H9 (cell line): ENCODE measurements around the gene POLH. TPM values are rescaled to one million over a fixed set of nuclear protein-coding genes. Genes with fewer than 3 reads are reported as not detected.

ENCODE experiments used
- DNase-seq: peaks from one replicate; pipeline ENCODE4 v3.0.0-alpha.2; 2017
- H2AFZ ChIP-seq: one replicate; pipeline ENCODE4 v1.6.1; 2013; ENCODE audit warnings: mild to moderate bottlenecking, low read length, control low read depth, moderate library complexity
- H2AK5ac ChIP-seq: 2 replicates; pipeline ENCODE4 v1.6.1; 2013; ENCODE audit warnings: low read length, control low read depth, mixed read lengths; ENCODE audit not compliant: insufficient read length
- H2BK120ac ChIP-seq: one replicate; pipeline ENCODE4 v1.6.1; 2013; ENCODE audit warnings: low read depth, mild to moderate bottlenecking, low read length, control low read depth, inconsistent platforms; ENCODE audit not compliant: poor library complexity, severe bottlenecking
- H2BK12ac ChIP-seq: 2 replicates; pipeline ENCODE4 v1.6.1; 2013; ENCODE audit warnings: low read length, control low read depth, mixed read lengths, low read depth; ENCODE audit not compliant: insufficient read length
- H2BK15ac ChIP-seq: 2 replicates; pipeline ENCODE4 v1.6.1; 2013; ENCODE audit warnings: low read depth, low read length, control low read depth
- H2BK20ac ChIP-seq: one replicate; pipeline ENCODE4 v1.6.1; 2013; ENCODE audit warnings: low read depth, mild to moderate bottlenecking, low read length, control low read depth, inconsistent platforms; ENCODE audit not compliant: poor library complexity, severe bottlenecking
- H2BK5ac ChIP-seq: 2 replicates; pipeline ENCODE4 v1.6.1; 2013; ENCODE audit warnings: low read length, control low read depth, mixed read lengths; ENCODE audit not compliant: insufficient read length
- H3K14ac ChIP-seq: 2 replicates; pipeline ENCODE4 v1.6.1; 2013; ENCODE audit warnings: low read length, control low read depth; ENCODE audit not compliant: insufficient read depth
- H3K18ac ChIP-seq: 2 replicates; pipeline ENCODE4 v1.6.1; 2013; ENCODE audit warnings: low read depth, mild to moderate bottlenecking, mixed read lengths, low read length, control low read depth; ENCODE audit not compliant: insufficient read length
- H3K23ac ChIP-seq: 2 replicates; pipeline ENCODE4 v1.6.1; 2013; ENCODE audit warnings: low read length, control low read depth, mixed read lengths, low read depth; ENCODE audit not compliant: insufficient read length
- H3K23me2 ChIP-seq: 2 replicates; pipeline ENCODE4 v1.6.1; 2013; ENCODE audit warnings: low read depth, mild to moderate bottlenecking, mixed read lengths, low read length, control low read depth; ENCODE audit not compliant: insufficient read length, poor library complexity, severe bottlenecking
- H3K27ac ChIP-seq: 2 replicates; pipeline ENCODE4 v1.5.1; 2013; ENCODE audit warnings: low read length, control low read depth, mixed read lengths, low read depth; ENCODE audit not compliant: insufficient read length
- H3K27me3 ChIP-seq: 2 replicates; pipeline ENCODE4 v1.6.1; 2013; ENCODE audit warnings: low read length, control low read depth, inconsistent platforms; ENCODE audit not compliant: insufficient read depth
- H3K4ac ChIP-seq: 2 replicates; pipeline ENCODE4 v1.6.1; 2013; ENCODE audit warnings: low read depth, mild to moderate bottlenecking, control low read depth, inconsistent platforms, low read length, moderate library complexity
- H3K4me1 ChIP-seq: 2 replicates; pipeline ENCODE4 v1.6.1; 2013; ENCODE audit warnings: low read length, control low read depth, inconsistent platforms; ENCODE audit not compliant: insufficient read depth
- H3K4me2 ChIP-seq: 2 replicates; pipeline ENCODE4 v1.6.1; 2013; ENCODE audit warnings: low read length, control low read depth, mixed read lengths; ENCODE audit not compliant: insufficient read length, insufficient read depth
- H3K56ac ChIP-seq: 2 replicates; pipeline ENCODE4 v1.6.1; 2013; ENCODE audit warnings: low read depth, mild to moderate bottlenecking, mixed read lengths, low read length, control low read depth; ENCODE audit not compliant: insufficient read length
- H3K79me1 ChIP-seq: 2 replicates; pipeline ENCODE4 v1.6.1; 2013; ENCODE audit warnings: low read depth, mild to moderate bottlenecking, moderate library complexity, low read length, control low read depth, inconsistent platforms; ENCODE audit not compliant: insufficient read depth, poor library complexity, severe bottlenecking
- H3K79me2 ChIP-seq: 2 replicates; pipeline ENCODE4 v1.6.1; 2013; ENCODE audit warnings: low read length, control low read depth, inconsistent platforms; ENCODE audit not compliant: insufficient read depth
- H3K9ac ChIP-seq: 2 replicates; pipeline ENCODE4 v1.6.1; 2013; ENCODE audit warnings: low read length, control low read depth, mixed read lengths; ENCODE audit not compliant: insufficient read length; ENCODE audit errors: extremely low read depth
- H3K9me3 ChIP-seq: one replicate; pipeline ENCODE4 v1.6.1; 2013; ENCODE audit warnings: low read depth, low read length, inconsistent platforms; ENCODE audit not compliant: control insufficient read depth
- H3T11ph ChIP-seq: one replicate; pipeline ENCODE4 v1.6.1; 2013; ENCODE audit warnings: mild to moderate bottlenecking, low read length, control low read depth, inconsistent platforms
- H4K20me1 ChIP-seq: one replicate; pipeline ENCODE4 v1.6.1; 2013; ENCODE audit not compliant: control insufficient read depth, insufficient read length, insufficient read depth
- H4K5ac ChIP-seq: 2 replicates; pipeline ENCODE4 v1.6.1; 2013; ENCODE audit warnings: low read depth, mild to moderate bottlenecking, mixed read lengths, low read length, control low read depth; ENCODE audit not compliant: insufficient read length
- H4K8ac ChIP-seq: replicated peaks from 2 replicates; pipeline ENCODE4 v1.6.1; 2013; ENCODE audit warnings: low read length, control low read depth, mixed read lengths, low read depth; ENCODE audit not compliant: insufficient read length
- H4K91ac ChIP-seq: 2 replicates; pipeline ENCODE4 v1.6.1; 2013; ENCODE audit warnings: low read depth, mild to moderate bottlenecking, moderate library complexity, mixed read lengths, low read length, control low read depth; ENCODE audit not compliant: insufficient read length
- H3K27ac Mint-ChIP-seq, 3 experiments: 2 replicates in 2 of 3; 3 replicates in 1 of 3; pipeline ENCODE4 v1.8.0; 2020 to 2021; ENCODE audit warnings: mixed read lengths in 3 of 3, mild to moderate bottlenecking in 1 of 3, moderate library complexity in 1 of 3
- H3K27me3 Mint-ChIP-seq: 2 replicates; pipeline ENCODE4 v1.8.0; 2021; ENCODE audit warnings: low read depth, mild to moderate bottlenecking, moderate library complexity, mixed read lengths
- H3K36me3 Mint-ChIP-seq, 3 experiments: 2 replicates in 2 of 3; 3 replicates in 1 of 3; pipeline ENCODE4 v1.8.0; 2020 to 2021; ENCODE audit warnings: low read depth in 3 of 3, mixed read lengths in 3 of 3; ENCODE audit not compliant: insufficient read depth in 1 of 3
- H3K4me1 Mint-ChIP-seq, 2 experiments: 2 replicates each; pipeline ENCODE4 v1.8.0; 2020; ENCODE audit warnings: mixed read lengths in 2 of 2
- H3K4me3 Mint-ChIP-seq, 2 experiments: 2 replicates in 1 of 2; 3 replicates in 1 of 2; pipeline ENCODE4 v1.8.0; 2020 to 2021; ENCODE audit warnings: mild to moderate bottlenecking in 2 of 2, mixed read lengths in 2 of 2, moderate library complexity in 1 of 2
- H3K9me3 Mint-ChIP-seq, 2 experiments: 2 replicates in 1 of 2; 3 replicates in 1 of 2; pipeline ENCODE4 v1.8.0; 2020; ENCODE audit warnings: mild to moderate bottlenecking in 2 of 2, mixed read lengths in 2 of 2, moderate library complexity in 1 of 2
- CTCF ChIP-seq: fragments of 200-600 bp; sonication (generic); conservative IDR thresholded peaks from 3 replicates; pipeline ENCODE4 v1.8.0; 2021; ENCODE audit warnings: antibody characterized with exemption, mild to moderate bottlenecking
- WGBS: extraction: QIAGEN DNeasy Blood & Tissue Kit; methylation state at CpG from one replicate; pipeline ENCODE4 v1.1.7; 2013; ENCODE audit warnings: missing lambda C conversion rate, low lambda C conversion rate, mixed read lengths; ENCODE audit not compliant: insufficient read length; ENCODE audit errors: extremely low coverage; 5-methylcytosine and 5-hydroxymethylcytosine counted together
- total RNA-seq: library from RNA; stranded (reverse); gene quantifications from 2 replicates; pipeline ENCODE4 v1.2.1, GENCODE V29; 2021

Gene POLH
- total RNA-seq, 1 experiment from 2014 or later = 12.6 TPM

- Histone ChIP-seq H2AFZ (no peak overlapping the region), H3K14ac (no peak overlapping the region), H2BK12ac (no peak overlapping the region), H2BK5ac (no peak overlapping the region), H3K27ac (no peak overlapping the region), H3K56ac (no peak overlapping the region), H3K4ac (no peak overlapping the region), H4K91ac (no peak overlapping the region), H2BK15ac (no peak overlapping the region), H4K5ac (no peak overlapping the region), H3K9ac (no peak overlapping the region), H2BK120ac (no peak overlapping the region), H4K8ac (no peak overlapping the region), H3K79me1 (no peaks in the 10 kb centered on the region), H3K9me3 (no peaks in the 10 kb centered on the region), H3K4me1 (no peaks in the 10 kb centered on the region), H3K18ac (no peak overlapping the region), H3K4me2 (no peak overlapping the region), H4K20me1 (no peaks in the 10 kb centered on the region), H3K27me3 (no peaks in the 10 kb centered on the region), H3K23me2 (no peaks in the 10 kb centered on the region), H2BK20ac (no peak overlapping the region), H3T11ph (no peak overlapping the region), H3K23ac (no peak overlapping the region), H3K79me2 (no peaks in the 10 kb centered on the region), H2AK5ac (no peak overlapping the region)
- TF ChIP-seq CTCF = no peak
- Mint-ChIP-seq H3K9me3 (no peaks in the 10 kb centered on the region), H3K27ac (no peak overlapping the region), H3K4me3 (no peak overlapping the region; a peak in 1 of 5 replicates), H3K27me3 (no peaks in the 10 kb centered on the region), H3K4me1 (no peaks in the 10 kb centered on the region), H3K36me3 (peaks cover 11 to 50% (median 38%) of the 10 kb centered on the region in 3 experiments; a peak in 6 of 7 replicates)
- no peak for DNase-seq
- WGBS = no CpG with 5 or more reads among the region's 9 CpGs
These were observed 40.9 kb downstream of the POLH start for GRCh38 chr6:43616725-43617472.
